ENCODE results near the gene GSAP.

GRCh38 chr7:77320137-77320536 is 96.0 kb downstream of the GSAP start:
- TF ChIP-seq EZH2 (IDR thresholded peaks at IDR 0.05; ENCODE audit: borderline replicate concordance, insufficient read depth, low read length, poor library complexity, severe bottlenecking) (no peak), POLR2AphosphoS5 (IDR thresholded peaks at IDR 0.05) (no peak), CTCF (IDR thresholded peaks at IDR 0.05; ENCODE audit: poor library complexity, severe bottlenecking) (no peak)
